Karpas-422 (cell line): ENCODE results near the gene LRBA. TPM values are rescaled to one million over a fixed set of nuclear protein-coding genes. Genes with fewer than 3 reads are reported as not detected.

Experiments
- DNase-seq: peaks from one replicate; pipeline ENCODE4 v3.0.0-alpha.2; 2015
- H2AFZ ChIP-seq: fragments of 200-600 bp; sonication (generic); 2 replicates; pipeline ENCODE4 v1.6.1; 2014; ENCODE audit warnings: antibody characterized with exemption, low read length, mixed read lengths
- H3K27ac ChIP-seq: fragments of 200-600 bp; sonication (generic); 2 replicates; pipeline ENCODE4 v1.5.1; 2014; ENCODE audit warnings: mild to moderate bottlenecking, low read length, moderate library complexity
- H3K27me3 ChIP-seq: fragments of 200-600 bp; sonication (generic); 2 replicates; pipeline ENCODE4 v1.6.1; 2014; ENCODE audit warnings: low read length, mixed read lengths
- H3K36me3 ChIP-seq: fragments of 200-600 bp; sonication (generic); 2 replicates; pipeline ENCODE4 v1.6.1; 2014; ENCODE audit warnings: low read length, mixed read lengths; ENCODE audit not compliant: insufficient read depth
- H3K4me1 ChIP-seq: fragments of 200-600 bp; sonication (generic); 2 replicates; pipeline ENCODE4 v1.6.1; 2014; ENCODE audit warnings: mild to moderate bottlenecking, low read length, mixed read lengths
- H3K4me2 ChIP-seq: fragments of 200-600 bp; sonication (generic); 2 replicates; pipeline ENCODE4 v1.6.1; 2014; ENCODE audit warnings: low read length, low read depth, mild to moderate bottlenecking; ENCODE audit not compliant: poor library complexity, severe bottlenecking
- H3K4me3 ChIP-seq: fragments of 200-600 bp; sonication (generic); 2 replicates; pipeline ENCODE4 v1.5.1; 2014; ENCODE audit warnings: mild to moderate bottlenecking, antibody characterized with exemption, low read length, mixed read lengths
- H3K79me2 ChIP-seq: fragments of 200-600 bp; sonication (generic); 2 replicates; pipeline ENCODE4 v1.6.1; 2014; ENCODE audit warnings: mild to moderate bottlenecking, low read length, mixed read lengths
- H3K9ac ChIP-seq: fragments of 200-600 bp; sonication (generic); 2 replicates; pipeline ENCODE4 v1.6.0; 2014; ENCODE audit warnings: low read length
- H3K9me2 ChIP-seq: fragments of 200-600 bp; sonication (generic), shearing (Covaris generic); replicated peaks from 2 replicates; pipeline ENCODE4 v1.6.0; 2014; ENCODE audit warnings: mild to moderate bottlenecking, low read length, moderate library complexity; ENCODE audit not compliant: insufficient read depth
- H3K9me3 ChIP-seq: fragments of 300-700, 200-600 bp; sonication (generic); 2 replicates; pipeline ENCODE4 v1.6.1; 2014; ENCODE audit warnings: low read length, mixed read lengths
- H4K20me1 ChIP-seq: fragments of 200-600 bp; sonication (generic); 2 replicates; pipeline ENCODE4 v1.6.1; 2014; ENCODE audit warnings: mild to moderate bottlenecking, antibody characterized with exemption, low read length, low read depth; ENCODE audit not compliant: insufficient read depth
- total RNA-seq: library from RNA; depleted of rRNA; stranded (reverse); fragments of >200 nt; shearing (Covaris generic); gene quantifications from 2 replicates; pipeline ENCODE4 v1.2.3, GENCODE V29; 2014; ENCODE audit warnings: low replicate concordance

Gene LRBA
- total RNA-seq, 1 experiment from 2014 or later = 131 TPM

- no peak overlapping the region for H3K27ac ChIP-seq
- 0 out of 2 replicates have a peak, but pooled peaks cover 6% of the 10 kb centered on the region for H3K79me2 ChIP-seq
- no peak overlapping the region for H3K4me3 ChIP-seq
- H3K9me2 ChIP-seq = no peaks in the 10 kb centered on the region
- no peaks in the 10 kb centered on the region for H4K20me1 ChIP-seq
- DNase-seq = no peak
- no peaks in the 10 kb centered on the region for H3K27me3 ChIP-seq
- H3K9me3 ChIP-seq = no peaks in the 10 kb centered on the region; the same call in 1 of the 2 replicates
- H2AFZ ChIP-seq = no peak overlapping the region
- H3K36me3 ChIP-seq = no peaks in the 10 kb centered on the region; the same call in 1 of the 2 replicates
- no peak overlapping the region for H3K4me2 ChIP-seq
- H3K9ac ChIP-seq = no peak overlapping the region
- no peaks in the 10 kb centered on the region for H3K4me1 ChIP-seq
Measured at GRCh38 chr4:150583287-150584110, 431.6 kb downstream of the LRBA start.

- Histone ChIP-seq H3K9me2 (no peaks in the 10 kb centered on the region), H3K27ac (no peak overlapping the region), H3K9ac (no peak overlapping the region), H3K36me3 (no peaks in the 10 kb centered on the region; the same call in 1 of the 2 replicates), H3K4me3 (no peak overlapping the region), H3K79me2 (peaks cover 8% of the 10 kb centered on the region; the same call in 1 of the 2 replicates), H3K4me2 (no peak overlapping the region), H3K4me1 (no peaks in the 10 kb centered on the region), H3K9me3 (no peaks in the 10 kb centered on the region; the same call in 1 of the 2 replicates), H4K20me1 (no peaks in the 10 kb centered on the region), H2AFZ (no peak overlapping the region), H3K27me3 (no peaks in the 10 kb centered on the region)
- DNase-seq = no peak
Measured at GRCh38 chr4:150582873-150583286, 432.2 kb downstream of the LRBA start.

- Histone ChIP-seq H3K27ac (no peak within 1 kb of the TSS), H3K36me3 (no peaks in the 10 kb centered on the region; the same call in 1 of the 2 replicates), H3K9ac (no peak within 1 kb of the TSS), H3K4me1 (no peaks in the 10 kb centered on the region), H3K4me3 (no peak within 1 kb of the TSS), H3K9me3 (no peaks in the 10 kb centered on the region; the same call in 1 of the 2 replicates), H3K4me2 (no peak within 1 kb of the TSS), H3K79me2 (peaks cover 10% of the 10 kb centered on the region; the same call in 1 of the 2 replicates), H3K9me2 (no peaks in the 10 kb centered on the region), H3K27me3 (no peaks in the 10 kb centered on the region), H4K20me1 (no peaks in the 10 kb centered on the region), H2AFZ (no peak within 1 kb of the TSS)
- DNase-seq = no peak
Measured at GRCh38 chr4:150582146-150582872, 432.8 kb downstream of the LRBA start, which contains the start of gene MAB21L2. TSS of gene MAB21L2 (plus strand) at chr4:150582151. CDS start at chr4:150583030, 879 bp downstream.

GRCh38 chr4:150581641-150582051 is 433.4 kb downstream of the LRBA start:
- Histone ChIP-seq H4K20me1 (no peaks in the 10 kb centered on the region), H3K36me3 (no peaks in the 10 kb centered on the region; the same call in 1 of the 2 replicates), H3K4me1 (no peaks in the 10 kb centered on the region), H3K9ac (no peak overlapping the region), H2AFZ (no peak overlapping the region), H3K4me3 (no peak overlapping the region), H3K9me3 (no peaks in the 10 kb centered on the region; the same call in 1 of the 2 replicates), H3K27me3 (no peaks in the 10 kb centered on the region), H3K27ac (no peak overlapping the region), H3K9me2 (no peaks in the 10 kb centered on the region), H3K79me2 (peaks cover 10% of the 10 kb centered on the region; the same call in 1 of the 2 replicates), H3K4me2 (no peak overlapping the region)
- no peak for DNase-seq

- Histone ChIP-seq H4K20me1 (no peaks in the 10 kb centered on the region), H3K79me2 (peaks cover 10% of the 10 kb centered on the region; the same call in 1 of the 2 replicates), H2AFZ (no peak overlapping the region), H3K27me3 (no peaks in the 10 kb centered on the region), H3K9me2 (no peaks in the 10 kb centered on the region), H3K4me1 (no peaks in the 10 kb centered on the region), H3K36me3 (no peaks in the 10 kb centered on the region; the same call in 1 of the 2 replicates), H3K4me3 (no peak overlapping the region), H3K9ac (no peak overlapping the region), H3K4me2 (no peak overlapping the region), H3K9me3 (no peaks in the 10 kb centered on the region; the same call in 1 of the 2 replicates), H3K27ac (no peak overlapping the region)
- no peak for DNase-seq
Measured at GRCh38 chr4:150581056-150581605, 434.0 kb downstream of the LRBA start.

GRCh38 chr4:150580306-150580705 is 434.8 kb downstream of the LRBA start:
- no peaks in the 10 kb centered on the region for H3K9me2 ChIP-seq
- H3K4me3 ChIP-seq = no peak overlapping the region
- H3K4me1 ChIP-seq = no peaks in the 10 kb centered on the region
- H3K27ac ChIP-seq = no peak overlapping the region
- no peaks in the 10 kb centered on the region for H3K27me3 ChIP-seq
- no peak for DNase-seq
- H3K4me2 ChIP-seq = no peak overlapping the region
- H4K20me1 ChIP-seq = no peaks in the 10 kb centered on the region
- H3K36me3 ChIP-seq = no peaks in the 10 kb centered on the region; the same call in 1 of the 2 replicates
- no peak overlapping the region for H3K9ac ChIP-seq
- H3K9me3 ChIP-seq = no peaks in the 10 kb centered on the region; the same call in 1 of the 2 replicates
- H3K79me2 ChIP-seq = peaks cover 13% of the 10 kb centered on the region; the same call in 1 of the 2 replicates
- H2AFZ ChIP-seq = no peak overlapping the region

- Histone ChIP-seq H3K4me3 (no peak overlapping the region), H3K27ac (no peak overlapping the region), H3K27me3 (no peaks in the 10 kb centered on the region), H3K9me2 (no peaks in the 10 kb centered on the region), H3K4me1 (no peaks in the 10 kb centered on the region), H3K9me3 (no peaks in the 10 kb centered on the region; the same call in 1 of the 2 replicates), H3K4me2 (no peak overlapping the region), H3K79me2 (peaks cover 13% of the 10 kb centered on the region; the same call in 1 of the 2 replicates), H3K9ac (no peak overlapping the region), H4K20me1 (no peaks in the 10 kb centered on the region), H3K36me3 (no peaks in the 10 kb centered on the region), H2AFZ (no peak overlapping the region)
- no peak for DNase-seq
Measured at GRCh38 chr4:150579551-150580234, 435.4 kb downstream of the LRBA start.
